Astrocyte of the hippocampus (primary cell): ENCODE results near the gene PEX6.
A peak's percentile ranks its signal among the peaks of the same experiment; 100 is the strongest.
"Not testable (repeated sequence)": the region's sequence is repeated elsewhere in the genome, so short reads cannot be mapped to it uniquely, and the experiment has no call there.

Experiments
- DNase-seq: peaks from one replicate; pipeline ENCODE4 v3.0.0; 2011; ENCODE audit warnings: low read depth, low spot score

Gene PEX6

DNA sequence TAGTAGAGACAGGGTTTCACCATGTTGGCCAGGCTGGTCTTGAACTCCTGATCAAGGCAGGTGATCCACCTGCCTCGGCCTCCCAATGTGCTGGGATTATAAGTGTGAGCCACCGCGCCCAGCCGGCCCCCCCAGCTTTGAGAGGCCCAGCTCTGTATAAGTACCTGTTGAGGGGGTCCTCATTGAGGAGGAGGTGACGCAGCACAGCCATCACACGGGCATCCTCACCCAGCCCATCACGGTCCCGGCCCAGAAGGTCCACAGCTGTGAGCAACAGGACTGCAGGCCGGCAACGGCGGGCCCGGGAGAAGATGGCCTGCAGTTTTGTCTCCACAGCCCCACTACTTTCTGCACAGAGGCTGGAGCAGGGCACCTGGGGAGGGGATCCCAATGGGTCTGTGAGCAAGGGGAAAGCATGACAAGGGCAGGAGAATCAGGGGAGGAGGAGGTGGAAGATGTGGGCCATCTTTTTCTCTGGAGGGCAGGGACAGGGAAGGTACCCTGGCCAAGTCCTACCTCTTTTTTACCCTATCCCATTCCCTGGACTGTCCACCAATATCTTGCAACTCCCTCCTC is 10.8 kb downstream of the PEX6 start:
- DNase-seq: no peak

DNA sequence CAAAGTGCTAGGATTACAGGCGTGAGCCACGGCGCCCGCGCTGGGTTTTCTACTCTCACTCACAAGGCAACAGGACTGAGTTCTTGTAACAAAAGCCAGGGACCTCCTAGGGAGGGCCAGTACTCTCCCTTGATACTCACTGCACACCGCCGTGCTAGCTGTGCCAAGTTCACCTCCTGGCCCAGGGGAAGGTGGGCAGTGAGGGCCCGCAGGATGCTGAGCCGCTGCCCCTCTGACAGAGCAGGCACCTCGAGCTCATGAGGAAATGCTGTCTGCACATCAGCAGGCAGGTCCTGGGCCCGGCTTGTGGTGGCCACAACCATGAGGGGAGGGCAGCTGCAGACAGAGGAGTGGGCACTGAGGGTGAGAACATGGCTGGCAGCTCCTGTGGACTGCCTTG is 11.8 kb downstream of the PEX6 start:
- DNase-seq: no peak

GRCh38 chr6:42966571-42966970 is 12.4 kb downstream of the PEX6 start:
- no peak for DNase-seq

GRCh38 chr6:42963855-42964605 is 15.0 kb downstream of the PEX6 start:
- peak; percentile 57 for DNase-seq

GRCh38 chr6:42963179-42963854 is 15.7 kb downstream of the PEX6 start:
- DNase-seq: no peak

GRCh38 chr6:42962502-42963178 is 16.3 kb downstream of the PEX6 start:
- DNase-seq: no peak

- DNase-seq: no peak
Observed at GRCh38 chr6:42962096-42962495, 16.9 kb downstream of the PEX6 start.

DNA sequence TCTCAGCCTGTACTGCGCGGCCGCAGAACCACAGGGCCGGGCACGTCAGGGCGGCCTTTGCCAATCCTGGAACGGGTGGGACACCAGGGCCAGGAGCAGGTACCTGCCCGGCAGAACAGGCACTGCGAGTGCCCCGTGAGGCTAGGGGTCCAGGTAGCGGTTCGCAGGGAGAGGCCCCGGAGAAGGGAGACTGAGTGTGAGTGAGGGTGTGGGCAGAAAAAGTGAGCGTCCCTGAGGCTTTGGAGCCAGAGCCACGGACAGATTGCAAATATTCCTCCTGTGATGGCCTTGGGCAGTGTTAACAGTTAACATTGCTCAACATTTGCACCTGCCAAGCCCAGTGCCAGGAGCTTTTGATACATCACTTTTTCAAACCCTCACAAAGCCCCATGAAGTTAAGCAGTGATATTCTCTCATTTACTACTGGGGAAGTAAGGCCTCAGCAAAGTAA is 17.9 kb downstream of the PEX6 start:
- no peak for DNase-seq

GRCh38 chr6:42960243-42961019 is 18.6 kb downstream of the PEX6 start, which contains the start of gene GNMT:
GNMT (plus strand) TSS chr6:42960754; CDS start chr6:42960768, 14 bp downstream.
- peak; percentile 73 for DNase-seq

- DNase-seq: no peak
Observed at GRCh38 chr6:42959917-42960242, 19.1 kb downstream of the PEX6 start.

- DNase-seq: no peak
Observed at GRCh38 chr6:42958125-42958524, 20.9 kb downstream of the PEX6 start.

GRCh38 chr6:42954405-42954804 is 24.6 kb downstream of the PEX6 start:
- not testable (repeated sequence) for DNase-seq

GRCh38 chr6:42952389-42952788 is 26.6 kb downstream of the PEX6 start:
- no peak for DNase-seq

GRCh38 chr6:42947950-42948349 is 31.0 kb downstream of the PEX6 start:
- no peak for DNase-seq

GRCh38 chr6:42942444-42942843 is 36.5 kb downstream of the PEX6 start:
- no peak for DNase-seq

GRCh38 chr6:42941356-42941755 is 37.6 kb downstream of the PEX6 start:
- DNase-seq: not testable (repeated sequence)

- DNase-seq: no peak
Observed at GRCh38 chr6:42940493-42941045, 38.4 kb downstream of the PEX6 start.

GRCh38 chr6:42939810-42940167 is 39.2 kb downstream of the PEX6 start:
- no peak for DNase-seq

GRCh38 chr6:42938987-42939809 is 39.8 kb downstream of the PEX6 start:
- DNase-seq: no peak

GRCh38 chr6:42938428-42938796 is 40.6 kb downstream of the PEX6 start:
- no peak for DNase-seq
